ENCODE measurements around the gene TTC16. TPM values are rescaled to one million over a fixed set of nuclear protein-coding genes. Genes with fewer than 3 reads are reported as not detected.
"Not testable (repeated sequence)": the region's sequence is repeated elsewhere in the genome, so short reads cannot be mapped to it uniquely, and the experiment has no call there.

TTC16 gene
- total and polyA plus RNA-seq, 4 donors: 0.02 to 0.08 TPM; not detected in 2

DNA sequence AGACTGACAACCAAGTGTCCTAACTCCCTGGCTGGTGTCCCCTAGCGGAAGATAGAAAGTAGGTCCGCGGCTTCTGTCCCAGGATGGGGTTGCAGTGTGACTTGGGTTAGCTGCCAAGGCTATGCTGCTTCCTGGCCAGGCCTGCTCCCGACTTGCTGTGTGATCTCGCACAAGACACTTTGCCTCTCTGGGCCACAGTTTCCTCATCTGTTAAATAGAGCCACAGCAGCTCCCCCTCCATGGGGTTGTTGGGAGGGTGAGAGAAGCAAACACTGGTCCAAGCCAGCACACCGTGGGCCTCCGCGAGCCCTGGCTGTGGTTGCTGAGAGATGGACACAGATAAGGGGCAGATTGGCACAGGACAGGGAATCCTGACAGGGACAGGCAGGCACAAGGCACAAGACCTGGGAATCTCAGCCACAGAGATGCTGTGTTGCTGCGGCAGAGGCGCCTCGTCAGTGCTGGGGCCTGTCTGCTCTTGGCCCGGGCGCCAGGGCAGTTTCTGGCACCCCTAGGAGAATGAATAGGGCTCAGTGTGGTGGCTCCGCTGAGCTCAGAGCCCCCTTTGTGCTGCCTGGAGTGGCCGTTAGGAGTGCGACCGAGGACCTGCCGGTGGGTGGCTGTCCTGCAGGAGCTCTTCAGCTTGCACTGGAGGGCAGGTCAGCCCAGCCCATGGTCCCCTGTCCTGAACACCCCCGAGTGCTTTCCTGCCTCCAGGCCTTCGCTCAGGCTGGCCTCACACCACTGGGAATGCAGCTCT is 64.4 kb downstream of the TTC16 start:
- Histone ChIP-seq H3K27me3 (ENCODE audit: control insufficient read depth in 4 of 4, insufficient read depth in 4 of 4, low read length in 3 of 4) (no peaks in the 10 kb centered on the region), H3K27ac (ENCODE audit: low read depth in 1 of 2, low read length in 2 of 2) (peak overlapping the region; percentile 9 to 31), H3K4me1 (ENCODE audit: control insufficient read depth in 4 of 4, insufficient read depth in 4 of 4, low read length in 3 of 4) (peaks cover 0 to 10% (median 2%) of the 10 kb centered on the region in 4 donors), H3K36me3 (ENCODE audit: control insufficient read depth in 4 of 4, insufficient read depth in 3 of 4, low read depth in 1 of 4, low read length in 3 of 4) (no peaks in the 10 kb centered on the region), H3K9me3 (ENCODE audit: control insufficient read depth in 4 of 4, low read length in 3 of 4) (no peaks in the 10 kb centered on the region), H3K9ac (ENCODE audit: low read depth in 1 of 2, low read length in 2 of 2) (no peak overlapping the region), H3K4me3 (ENCODE audit: low read depth in 1 of 3, low read length in 3 of 3) (no peak overlapping the region)
- no peak for DNase-seq (ENCODE audit: low spot score)
- WGBS: 81% methylated on average over 20 of the region's 20 CpGs
- no peak for TF ChIP-seq FOXA2 (IDR thresholded peaks at IDR 0.05)
- no peak for TF ChIP-seq TAF1 (conservative IDR thresholded peaks at IDR 0.05)
- no peak for TF ChIP-seq ATF3 (IDR thresholded peaks at IDR 0.05)
- TF ChIP-seq MAX (IDR thresholded peaks at IDR 0.05): no peak
- TF ChIP-seq FOXA1 (IDR thresholded peaks at IDR 0.05): no peak
- no peak for TF ChIP-seq EGR1 (IDR thresholded peaks at IDR 0.05; ENCODE audit: low read depth in 2 of 2)
- no peak for TF ChIP-seq YY1 (IDR thresholded peaks at IDR 0.05)
- TF ChIP-seq NR2F2 (IDR thresholded peaks at IDR 0.05): no peak
- no peak for TF ChIP-seq HNF4A (conservative IDR thresholded peaks at IDR 0.05)
- no peak for TF ChIP-seq HNF4G (IDR thresholded peaks at IDR 0.05)
- TF ChIP-seq REST (IDR thresholded peaks at IDR 0.05): no peak

DNA sequence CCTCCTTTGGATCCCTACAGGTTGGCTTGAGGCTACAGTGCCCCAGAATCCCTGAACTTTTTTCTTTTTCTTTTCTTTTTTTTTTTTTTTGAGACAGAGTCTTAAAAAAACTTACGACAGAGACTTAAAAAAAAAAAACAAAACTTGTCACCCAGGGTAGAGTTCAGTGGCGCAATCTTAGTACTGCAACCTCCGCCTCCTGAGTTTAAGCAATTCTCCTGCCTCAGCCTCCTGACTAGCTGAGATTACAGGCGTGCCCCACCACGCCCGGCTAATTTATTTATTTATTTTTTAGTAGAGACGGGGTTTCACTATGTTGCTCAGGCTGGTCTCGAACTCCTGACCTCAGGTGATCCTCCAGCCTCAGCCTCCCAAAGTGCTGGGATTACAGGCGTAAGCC is 65.0 kb downstream of the TTC16 start:
- not testable (repeated sequence) for DNase-seq (ENCODE audit: low spot score); H3K27me3 ChIP-seq (ENCODE audit: control insufficient read depth in 4 of 4, insufficient read depth in 4 of 4, low read length in 3 of 4); H3K36me3 ChIP-seq (ENCODE audit: control insufficient read depth in 4 of 4, insufficient read depth in 3 of 4, low read depth in 1 of 4, low read length in 3 of 4); H3K27ac ChIP-seq (ENCODE audit: low read depth in 1 of 2, low read length in 2 of 2); H3K9me3 ChIP-seq (ENCODE audit: control insufficient read depth in 4 of 4, low read length in 3 of 4); H3K4me3 ChIP-seq (ENCODE audit: low read depth in 1 of 3, low read length in 3 of 3); H3K9ac ChIP-seq (ENCODE audit: low read depth in 1 of 2, low read length in 2 of 2)
- peaks cover 0 to 10% (median 2%) of the 10 kb centered on the region in 4 donors for H3K4me1 ChIP-seq (ENCODE audit: control insufficient read depth in 4 of 4, insufficient read depth in 4 of 4, low read length in 3 of 4)
- 82% methylated on average over 9 of the region's 9 CpGs for WGBS

Other genes starting within 250 kb of the TTC16 start
- 1 to 10 TPM; 1.7 to 4.6 TPM for gene STXBP1, start 103.8 kb upstream of the TTC16 start, total RNA-seq
- 1 to 10 TPM; 2.2 to 2.3 TPM for gene STXBP1, start 103.8 kb upstream of the TTC16 start, polyA plus RNA-seq
- not detected for gene CFAP157, start 9.1 kb upstream of the TTC16 start, total RNA-seq
- gene CFAP157, start 9.1 kb upstream of the TTC16 start, polyA plus RNA-seq: under 1 TPM; 0.07 to 0.22 TPM
- 1 to 10 TPM; 6.7 to 7.8 TPM for gene PTRH1, start 416 bp upstream of the TTC16 start, total RNA-seq
- gene PTRH1, start 416 bp upstream of the TTC16 start, polyA plus RNA-seq: 10 to 100 TPM; 11.5 to 21.6 TPM
- gene TOR2A, start 19.2 kb downstream of the TTC16 start, total RNA-seq: 10 to 100 TPM in 1 of 2 donors, 1 to 10 TPM in 1; 5.1 to 10.8 TPM
- 10 to 100 TPM; 12.9 to 14.6 TPM for gene TOR2A, start 19.2 kb downstream of the TTC16 start, polyA plus RNA-seq
- 1 to 10 TPM; 4.8 to 5.1 TPM for gene SH2D3C, start 62.6 kb downstream of the TTC16 start, total RNA-seq
- 1 to 10 TPM; 2.2 to 3.1 TPM for gene SH2D3C, start 62.6 kb downstream of the TTC16 start, polyA plus RNA-seq
- gene CDK9, start 70.0 kb downstream of the TTC16 start, total RNA-seq: 10 to 100 TPM; 31.8 to 41.2 TPM
- 10 to 100 TPM; 32.4 to 41.4 TPM for gene CDK9, start 70.0 kb downstream of the TTC16 start, polyA plus RNA-seq
- 10 to 100 TPM; 20.4 to 48.1 TPM for gene FPGS, start 86.8 kb downstream of the TTC16 start, total RNA-seq
- 10 to 100 TPM; 37.3 to 61.1 TPM for gene FPGS, start 86.8 kb downstream of the TTC16 start, polyA plus RNA-seq
- gene ENG, start 138.6 kb downstream of the TTC16 start, total RNA-seq: 10 to 100 TPM; 12.8 to 23.5 TPM
- gene ENG, start 138.6 kb downstream of the TTC16 start, polyA plus RNA-seq: 10 to 100 TPM; 25.0 to 91.3 TPM
- 10 to 100 TPM; 10.6 to 18.7 TPM for gene AK1, start 161.6 kb downstream of the TTC16 start, total RNA-seq
- 10 to 100 TPM; 40.4 to 78.3 TPM for gene AK1, start 161.6 kb downstream of the TTC16 start, polyA plus RNA-seq
- gene ST6GALNAC6, start 183.5 kb downstream of the TTC16 start, total RNA-seq: 10 to 100 TPM; 26.9 to 37.7 TPM
- gene ST6GALNAC6, start 183.5 kb downstream of the TTC16 start, polyA plus RNA-seq: 10 to 100 TPM; 22.5 to 40.4 TPM
- 10 to 100 TPM in 1 of 2 donors, 1 to 10 TPM in 1; 4.5 to 83.7 TPM for gene ST6GALNAC4, start 201.0 kb downstream of the TTC16 start, total RNA-seq
- gene ST6GALNAC4, start 201.0 kb downstream of the TTC16 start, polyA plus RNA-seq: 10 to 100 TPM in 1 of 2 donors, 1 to 10 TPM in 1; 2.5 to 10.6 TPM
- gene PIP5KL1, start 214.7 kb downstream of the TTC16 start, total RNA-seq: 1 to 10 TPM in 1 of 2 donors, under 1 TPM in 1; 0.59 to 1.5 TPM
- gene PIP5KL1, start 214.7 kb downstream of the TTC16 start, polyA plus RNA-seq: under 1 TPM; 0.06 to 0.40 TPM
- 10 to 100 TPM in 1 of 2 donors, 1 to 10 TPM in 1; 9.3 to 22.0 TPM for gene DPM2, start 221.8 kb downstream of the TTC16 start, total RNA-seq
- 10 to 100 TPM; 22.0 to 25.0 TPM for gene DPM2, start 221.8 kb downstream of the TTC16 start, polyA plus RNA-seq